Vagina (tissue), 2 donors: ENCODE results near the gene SPIRE2.

Experiments used
- CTCF ChIP-seq, 3 experiments: fragments of 450-650 bp in 2 of 3; fragments of 200-600 bp in 1 of 3; sonication (generic) in 1 of 3; IDR thresholded peaks; one replicate each; pipeline ENCODE4 v1.5.1; 2017 to 2019; ENCODE audit warnings: antibody characterized with exemption in 3 of 3, mild to moderate bottlenecking in 2 of 3, moderate library complexity in 2 of 3
- POLR2A ChIP-seq, 2 donors: fragments of 450-650 bp; IDR thresholded peaks; one replicate each; pipeline ENCODE4 v1.6.1; 2017; ENCODE audit warnings: antibody characterized with exemption in 2 of 2, mild to moderate bottlenecking in 2 of 2, moderate library complexity in 2 of 2

DNA sequence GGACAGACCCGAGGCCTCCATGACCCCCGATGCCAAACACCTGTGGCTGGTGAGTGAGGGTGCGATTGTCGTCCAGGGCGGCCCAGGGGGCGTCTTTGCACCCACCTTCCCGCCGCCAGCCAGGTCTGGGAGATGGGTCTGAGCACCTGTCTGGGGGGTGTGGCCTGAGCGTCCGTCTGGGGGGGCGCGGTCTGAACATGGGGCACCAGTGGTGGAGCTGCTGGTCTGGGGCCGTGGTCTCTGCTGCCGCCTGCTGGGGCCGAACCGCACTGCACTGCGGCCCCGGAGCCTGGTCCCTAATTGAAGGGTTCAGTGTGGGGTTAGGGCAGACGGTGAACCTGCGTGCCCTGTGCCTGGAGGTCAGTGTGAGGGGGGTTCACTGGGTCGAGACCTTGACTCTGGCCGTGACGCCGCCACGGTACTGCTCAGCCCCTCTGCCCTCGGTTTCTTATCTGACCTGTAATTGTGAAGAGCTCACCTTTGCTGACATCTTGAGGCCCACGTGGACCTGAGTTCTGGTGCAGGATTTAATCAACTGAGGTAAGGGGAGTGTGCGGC lies 32.6 kb downstream of the SPIRE2 start:
- TF ChIP-seq CTCF (IDR thresholded peaks at IDR 0.05) (peak; percentile 84 to 91 (median 86)), POLR2A (IDR thresholded peaks at IDR 0.05) (no peak)
